ENCODE measurements around the gene RPL31.

DNA sequence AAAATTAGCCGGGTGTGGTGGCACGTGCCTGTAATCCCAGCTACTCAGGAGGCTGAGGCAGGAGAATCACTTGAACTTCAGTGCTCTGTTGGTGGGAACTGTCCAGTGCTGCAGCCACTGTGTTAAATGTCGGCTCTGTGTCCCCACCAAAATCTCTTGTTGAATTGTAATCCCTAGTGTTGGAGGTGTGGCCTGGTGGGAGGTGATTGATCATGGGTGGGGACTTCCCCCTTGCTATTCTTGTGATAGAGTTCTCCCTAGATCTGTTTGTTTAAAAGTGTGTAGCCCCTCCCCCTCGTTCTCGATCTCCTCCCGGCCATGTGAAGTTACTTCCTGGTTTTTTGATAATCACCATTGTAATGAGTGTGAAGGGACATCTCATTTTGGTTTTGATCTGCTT lies 9.8 kb upstream of the RPL31 start:
- TF ChIP-seq SUZ12 (IDR thresholded peaks at IDR 0.05; ENCODE audit: extremely low read depth, insufficient read depth, insufficient read length) = no peak
- no peak for TF ChIP-seq YY1 (IDR thresholded peaks at IDR 0.05; ENCODE audit: insufficient read depth, insufficient read length)

Measured in NT2/D1 (cell line).